Mucosa of rectum (tissue), 2 donors: Measurements from ENCODE around the gene CNOT1.
"Not testable (repeated sequence)": the region's sequence is repeated elsewhere in the genome, so short reads cannot be mapped to it uniquely, and the experiment has no call there.

Source experiments
- H3K27ac ChIP-seq, 2 donors: one replicate each; pipeline ENCODE4 v1.7.0; 2013; ENCODE audit warnings: inconsistent platforms in 2 of 2, low read depth in 2 of 2, low read length in 2 of 2
- H3K27me3 ChIP-seq, 2 donors: one replicate each; pipeline ENCODE4 v1.7.0; 2013; ENCODE audit warnings: low read length in 2 of 2; ENCODE audit not compliant: control insufficient read depth in 2 of 2, insufficient read depth in 2 of 2
- H3K36me3 ChIP-seq, 2 donors: one replicate each; pipeline ENCODE4 v1.7.0; 2013; ENCODE audit warnings: low read length in 2 of 2; ENCODE audit not compliant: control insufficient read depth in 2 of 2, insufficient read depth in 2 of 2
- H3K4me1 ChIP-seq, 2 donors: one replicate each; pipeline ENCODE4 v1.7.0; 2013; ENCODE audit warnings: low read length in 2 of 2, mild to moderate bottlenecking in 1 of 2; ENCODE audit not compliant: control insufficient read depth in 2 of 2, insufficient read depth in 2 of 2
- H3K4me3 ChIP-seq, 2 donors: one replicate each; pipeline ENCODE4 v1.7.0; 2013; ENCODE audit warnings: low read length in 2 of 2
- H3K9ac ChIP-seq, 2 donors: one replicate each; pipeline ENCODE4 v1.7.0; 2013; ENCODE audit warnings: low read length in 2 of 2, low read depth in 1 of 2, mild to moderate bottlenecking in 1 of 2
- H3K9me3 ChIP-seq, 2 donors: one replicate each; pipeline ENCODE4 v1.7.0; 2013; ENCODE audit warnings: low read length in 2 of 2; ENCODE audit not compliant: control insufficient read depth in 2 of 2
- donor health status: healthy.
- donor health status: Normal muscosa, but diverticular disease.

The CNOT1 gene

GRCh38 chr16:58614860-58615259 lies 14.8 kb downstream of the CNOT1 start:
- Histone ChIP-seq H3K27me3 (no peaks in the 10 kb centered on the region), H3K36me3 (peaks cover 16 to 24% of the 10 kb centered on the region in 2 donors), H3K4me3 (no peak overlapping the region), H3K9me3 (no peaks in the 10 kb centered on the region), H3K27ac (no peak overlapping the region), H3K9ac (no peak overlapping the region), H3K4me1 (no peaks in the 10 kb centered on the region)

- H3K36me3 ChIP-seq, result peaks cover 13 to 24% of the 10 kb centered on the region in 2 donors
- no peak overlapping the region for H3K27ac ChIP-seq
- H3K4me3 ChIP-seq, result no peak overlapping the region
- no peaks in the 10 kb centered on the region for H3K4me1 ChIP-seq
- no peak overlapping the region for H3K9ac ChIP-seq
- H3K27me3 ChIP-seq, result no peaks in the 10 kb centered on the region
- no peaks in the 10 kb centered on the region for H3K9me3 ChIP-seq
These were observed 15.4 kb downstream of the CNOT1 start for GRCh38 chr16:58614212-58614611.

GRCh38 chr16:58612965-58613364 lies 16.7 kb downstream of the CNOT1 start:
- not testable (repeated sequence) for H3K27ac ChIP-seq, H3K4me3 ChIP-seq, H3K9me3 ChIP-seq, H3K4me1 ChIP-seq, H3K27me3 ChIP-seq, H3K9ac ChIP-seq
- peaks cover 4 to 16% of the 10 kb centered on the region in 2 donors for H3K36me3 ChIP-seq

- Histone ChIP-seq H3K27me3 (no peaks in the 10 kb centered on the region), H3K4me1 (peaks cover 0 to 4% of the 10 kb centered on the region in 2 donors), H3K36me3 (peaks cover 5 to 13% of the 10 kb centered on the region in 2 donors), H3K27ac (no peak overlapping the region), H3K4me3 (no peak overlapping the region), H3K9me3 (no peaks in the 10 kb centered on the region), H3K9ac (no peak overlapping the region)
These were observed 21.0 kb downstream of the CNOT1 start for GRCh38 chr16:58608601-58609136.

GRCh38 chr16:58605562-58605961 lies 24.1 kb downstream of the CNOT1 start:
- Histone ChIP-seq H3K9ac (no peak overlapping the region), H3K27ac (no peak overlapping the region), H3K36me3 (peaks cover 7 to 17% of the 10 kb centered on the region in 2 donors), H3K9me3 (no peaks in the 10 kb centered on the region), H3K4me3 (no peak overlapping the region), H3K27me3 (no peaks in the 10 kb centered on the region), H3K4me1 (peaks cover 0 to 9% of the 10 kb centered on the region in 2 donors)

GRCh38 chr16:58591083-58591482 lies 38.5 kb downstream of the CNOT1 start:
- Histone ChIP-seq H3K27me3 (no peaks in the 10 kb centered on the region), H3K36me3 (peaks cover 54 to 58% of the 10 kb centered on the region in 2 donors), H3K9ac (no peak overlapping the region), H3K27ac (no peak overlapping the region), H3K4me3 (no peak overlapping the region), H3K4me1 (no peaks in the 10 kb centered on the region), H3K9me3 (no peaks in the 10 kb centered on the region)

- Histone ChIP-seq H3K9me3 (no peaks in the 10 kb centered on the region), H3K27me3 (no peaks in the 10 kb centered on the region), H3K4me3 (no peak overlapping the region), H3K27ac (no peak overlapping the region), H3K9ac (no peak overlapping the region), H3K36me3 (peaks cover 63 to 64% of the 10 kb centered on the region in 2 donors), H3K4me1 (no peaks in the 10 kb centered on the region)
These were observed 40.2 kb downstream of the CNOT1 start for GRCh38 chr16:58589326-58589905.

- Histone ChIP-seq H3K9ac (no peak overlapping the region), H3K4me1 (no peaks in the 10 kb centered on the region), H3K9me3 (no peaks in the 10 kb centered on the region), H3K27ac (no peak overlapping the region), H3K27me3 (no peaks in the 10 kb centered on the region), H3K4me3 (no peak overlapping the region), H3K36me3 (peaks cover 66 to 67% of the 10 kb centered on the region in 2 donors)
These were observed 41.2 kb downstream of the CNOT1 start for GRCh38 chr16:58588406-58588805.

- Histone ChIP-seq H3K27me3 (no peaks in the 10 kb centered on the region), H3K36me3 (peaks cover 69 to 72% of the 10 kb centered on the region in 2 donors), H3K4me3 (no peak overlapping the region), H3K9me3 (no peaks in the 10 kb centered on the region), H3K9ac (no peak overlapping the region), H3K27ac (no peak overlapping the region), H3K4me1 (no peaks in the 10 kb centered on the region)
These were observed 43.1 kb downstream of the CNOT1 start for GRCh38 chr16:58586340-58587030.

GRCh38 chr16:58584831-58585505 lies 44.7 kb downstream of the CNOT1 start:
- H3K27ac ChIP-seq, result no peak overlapping the region
- no peak overlapping the region for H3K9ac ChIP-seq
- H3K27me3 ChIP-seq, result no peaks in the 10 kb centered on the region
- H3K4me3 ChIP-seq, result no peak overlapping the region
- no peaks in the 10 kb centered on the region for H3K9me3 ChIP-seq
- no peaks in the 10 kb centered on the region for H3K4me1 ChIP-seq
- H3K36me3 ChIP-seq, result peaks cover 69 to 79% of the 10 kb centered on the region in 2 donors
